Ovary (tissue), 9 donors: Measurements from ENCODE around the gene OTOP2. TPM values are rescaled to one million over a fixed set of nuclear protein-coding genes. Genes with fewer than 3 reads are reported as not detected.
"Not testable (repeated sequence)": the region's sequence is repeated elsewhere in the genome, so short reads cannot be mapped to it uniquely, and the experiment has no call there.

Experiments
- DNase-seq, 5 donors: peaks; one replicate each; pipeline ENCODE4 v3.0.0-alpha.2; 2019 to 2020
- H3K27ac ChIP-seq, 2 donors: fragments of 200-600 bp; one replicate each; pipeline versions ENCODE4 v1.5.1 to v1.8.0; 2019 to 2022
- H3K27me3 ChIP-seq: fragments of 200-600 bp; one replicate; pipeline ENCODE4 v1.8.0; 2022
- H3K36me3 ChIP-seq: fragments of 200-600 bp; sonication (generic); one replicate; pipeline ENCODE4 v1.5.1; 2019
- H3K4me1 ChIP-seq: one replicate; pipeline ENCODE4 v1.8.1; 2013; ENCODE audit warnings: mild to moderate bottlenecking, moderate library complexity; ENCODE audit not compliant: insufficient read depth
- H3K4me3 ChIP-seq: fragments of 200-600 bp; sonication (generic); one replicate; pipeline ENCODE4 v1.5.1; 2017
- H3K9me3 ChIP-seq, 2 donors: fragments of 200-600 bp in 1 of 2; sonication (generic) in 1 of 2; one replicate each; pipeline versions ENCODE4 v1.5.1 to v1.8.1; 2013 to 2019; ENCODE audit warnings: mild to moderate bottlenecking in 1 of 2, moderate library complexity in 1 of 2
- EP300 ChIP-seq: sonication (generic); formaldehyde crosslinking; IDR thresholded peaks from one replicate; pipeline ENCODE4 v1.6.1; 2017; ENCODE audit warnings: antibody characterized with exemption
- POLR2A ChIP-seq: fragments of 450-650 bp; IDR thresholded peaks from one replicate; pipeline ENCODE4 v1.6.1; 2017; ENCODE audit warnings: antibody characterized with exemption, mild to moderate bottlenecking, moderate library complexity
- WGBS, 3 donors: extraction: QIAGEN DNeasy Blood & Tissue Kit in 1 of 3; methylation state at CpG; one replicate each; pipeline versions ENCODE4 v1.1.5 to v1.1.7; 2013 to 2017; 5-methylcytosine and 5-hydroxymethylcytosine counted together
- intact Hi-C, 4 donors: fragments of 100-400 bp; cut with DNase I; formaldehyde crosslinking; loops; one replicate each; pipeline versions ENCODE4 v1.11.0 to v1.15.1; 2022 to 2023
- polyA plus RNA-seq, 2 donors: library from polyadenylated mRNA; stranded (reverse); fragments of 200-250 nt in 1 of 2; fragments of 350-450 nt in 1 of 2; fragmentation: Illumina TruSeq in 1 of 2; extraction: RNeasy Lipid Tissue Mini Kit (QIAGEN cat#74804) in 1 of 2; gene quantifications; one replicate each; pipeline ENCODE4 v1.2.3, GENCODE V29; 2013 to 2014
- total RNA-seq, 7 donors: library from RNA; depleted of rRNA in 2 of 7; stranded (reverse); fragments of >200 nt in 2 of 7; fragmentation: NEBNext Ultra II Directional in 3 of 7; extraction: Animal tissue kit (Norgen Biotek cat#: 25700) in 3 of 7; gene quantifications; one replicate each; pipeline versions ENCODE4 v1.1.0 to v1.2.4, GENCODE V29; 2016 to 2023
- TF ChIP-seq, protein P1 (sequence below), 3 donors: fragments of 450-650 bp in 2 of 3; fragments of 200-600 bp in 1 of 3; IDR thresholded peaks; one replicate each; pipeline versions ENCODE4 v1.5.1 to v1.8.0; 2016 to 2022; ENCODE audit warnings: antibody characterized with exemption in 3 of 3, mild to moderate bottlenecking in 1 of 3
- donor health status: DM: no; HTN: no; CAD: no; lungs with moderate emphysema.
- donor health status: DM: no; HTN: no; CAD: no.
- donor health status: Bipolar disorder and iron deficiency.
- donor health status: DM: yes; HTN: yes; CAD: no.
- donor health status: DM: no; HTN: no; CAD: no.
- donor health status: DM: yes; HTN: yes; CAD: no.

OTOP2 gene
- total and polyA plus RNA-seq, 9 donors: not detected

DNA sequence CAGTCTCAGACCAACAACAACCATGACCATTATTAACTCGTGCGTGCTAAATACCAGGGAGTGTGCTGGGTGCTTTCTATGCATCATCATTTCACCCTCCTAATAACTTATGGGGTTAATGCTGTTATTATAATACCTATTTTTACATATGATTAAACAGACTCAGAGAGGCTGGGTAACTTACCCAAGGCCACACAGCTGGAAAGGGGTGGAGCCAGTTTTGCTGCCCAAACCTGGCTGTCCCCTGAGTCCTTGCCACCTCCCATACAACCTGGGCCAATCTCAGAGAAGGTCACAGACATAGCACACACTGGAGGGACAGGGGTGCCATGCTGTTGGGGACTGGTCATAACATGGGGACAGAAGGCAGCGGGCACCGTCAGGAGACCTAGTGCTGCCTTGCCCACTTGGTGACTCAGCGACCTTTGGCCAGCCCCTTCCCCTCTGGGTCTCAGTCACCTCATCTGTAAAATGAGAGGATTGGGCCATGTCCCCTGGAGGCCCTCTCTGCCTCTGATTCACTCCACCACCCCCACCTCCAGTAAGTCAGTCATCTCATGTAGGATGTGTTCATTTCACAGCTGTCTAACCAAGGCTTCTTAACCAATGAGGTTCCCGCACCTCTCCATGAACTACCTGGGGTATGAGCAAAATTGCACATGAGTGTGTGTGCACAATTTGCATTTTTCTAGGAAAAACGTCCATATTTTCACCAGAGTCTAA lies 19.2 kb upstream of the OTOP2 start:
- Histone ChIP-seq H3K4me1 (no peaks in the 10 kb centered on the region), H3K9me3 (no peaks in the 10 kb centered on the region), H3K27me3 (no peaks in the 10 kb centered on the region), H3K4me3 (no peak overlapping the region), H3K36me3 (no peaks in the 10 kb centered on the region), H3K27ac (no peak overlapping the region)
- TF ChIP-seq EP300 (no peak), POLR2A (no peak)
- TF ChIP-seq, protein P1, sequence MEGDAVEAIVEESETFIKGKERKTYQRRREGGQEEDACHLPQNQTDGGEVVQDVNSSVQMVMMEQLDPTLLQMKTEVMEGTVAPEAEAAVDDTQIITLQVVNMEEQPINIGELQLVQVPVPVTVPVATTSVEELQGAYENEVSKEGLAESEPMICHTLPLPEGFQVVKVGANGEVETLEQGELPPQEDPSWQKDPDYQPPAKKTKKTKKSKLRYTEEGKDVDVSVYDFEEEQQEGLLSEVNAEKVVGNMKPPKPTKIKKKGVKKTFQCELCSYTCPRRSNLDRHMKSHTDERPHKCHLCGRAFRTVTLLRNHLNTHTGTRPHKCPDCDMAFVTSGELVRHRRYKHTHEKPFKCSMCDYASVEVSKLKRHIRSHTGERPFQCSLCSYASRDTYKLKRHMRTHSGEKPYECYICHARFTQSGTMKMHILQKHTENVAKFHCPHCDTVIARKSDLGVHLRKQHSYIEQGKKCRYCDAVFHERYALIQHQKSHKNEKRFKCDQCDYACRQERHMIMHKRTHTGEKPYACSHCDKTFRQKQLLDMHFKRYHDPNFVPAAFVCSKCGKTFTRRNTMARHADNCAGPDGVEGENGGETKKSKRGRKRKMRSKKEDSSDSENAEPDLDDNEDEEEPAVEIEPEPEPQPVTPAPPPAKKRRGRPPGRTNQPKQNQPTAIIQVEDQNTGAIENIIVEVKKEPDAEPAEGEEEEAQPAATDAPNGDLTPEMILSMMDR (IDR thresholded peaks at IDR 0.05): no peak
- intact Hi-C loops: no loop called here
- WGBS, 3 donors: 70 to 74% (median 73%) methylated on average over 7 of the region's 7 CpGs
- no peak for DNase-seq

DNA sequence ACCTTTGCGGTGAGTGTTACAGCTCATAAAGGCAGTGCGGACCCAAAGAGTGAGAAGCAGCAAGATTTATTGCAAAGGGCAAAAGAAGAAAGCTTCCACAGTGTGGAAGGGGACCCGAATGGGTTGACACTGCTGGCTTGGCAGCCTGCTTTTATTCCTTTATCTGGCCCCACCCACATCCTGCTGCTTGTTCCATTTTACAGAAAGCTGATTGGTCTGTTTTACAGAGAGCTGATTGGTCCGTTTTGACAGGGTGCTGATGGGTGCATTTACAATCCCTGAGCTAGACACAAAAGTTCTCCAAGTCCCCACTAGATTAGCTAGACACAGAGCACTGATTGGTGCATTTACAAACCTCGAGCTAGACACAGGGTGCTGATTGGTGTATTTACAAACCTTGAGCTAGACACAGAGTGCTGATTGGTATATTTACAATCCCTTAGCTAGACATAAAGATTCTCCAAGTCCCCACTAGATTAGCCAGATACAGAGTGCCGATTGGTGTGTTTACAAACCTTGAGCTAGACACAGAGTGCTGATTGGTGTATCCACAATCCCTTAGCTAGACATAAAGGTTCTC lies 17.8 kb upstream of the OTOP2 start:
- H3K4me3 ChIP-seq, intact Hi-C loops, H3K36me3 ChIP-seq, H3K4me1 ChIP-seq, H3K27me3 ChIP-seq, DNase-seq, H3K27ac ChIP-seq, H3K9me3 ChIP-seq: not testable (repeated sequence)
- 56 to 61% (median 58%) methylated on average over 6 of the region's 6 CpGs for WGBS, 3 donors

GRCh38 chr17:74907012-74907411 lies 17.1 kb upstream of the OTOP2 start:
- TF ChIP-seq, protein P1 (IDR thresholded peaks at IDR 0.05): no peak
- TF ChIP-seq POLR2A: no peak
- no peak for TF ChIP-seq EP300
- H3K36me3 ChIP-seq: no peaks in the 10 kb centered on the region
- H3K9me3 ChIP-seq: no peaks in the 10 kb centered on the region
- H3K4me3 ChIP-seq: no peak overlapping the region
- DNase-seq: no peak
- no peak overlapping the region for H3K27ac ChIP-seq
- H3K4me1 ChIP-seq: no peaks in the 10 kb centered on the region
- WGBS, 3 donors: 93 to 96% (median 95%) methylated on average over 22 to 34 of the region's 34 CpGs
- H3K27me3 ChIP-seq: no peaks in the 10 kb centered on the region
- intact Hi-C loops: no loop called here

- H3K9me3 ChIP-seq, H3K4me1 ChIP-seq, H3K4me3 ChIP-seq, H3K36me3 ChIP-seq, H3K27me3 ChIP-seq, DNase-seq, H3K27ac ChIP-seq, intact Hi-C loops: not testable (repeated sequence)
- WGBS, 3 donors: 65 to 73% (median 70%) methylated on average over 4 of the region's 4 CpGs
Measured at GRCh38 chr17:74909097-74909496, 15.0 kb upstream of the OTOP2 start.

GRCh38 chr17:74911423-74911822 lies 12.7 kb upstream of the OTOP2 start:
- not testable (repeated sequence) for DNase-seq
- WGBS, 3 donors: 63 to 72% (median 68%) methylated on average over 8 of the region's 8 CpGs

DNA sequence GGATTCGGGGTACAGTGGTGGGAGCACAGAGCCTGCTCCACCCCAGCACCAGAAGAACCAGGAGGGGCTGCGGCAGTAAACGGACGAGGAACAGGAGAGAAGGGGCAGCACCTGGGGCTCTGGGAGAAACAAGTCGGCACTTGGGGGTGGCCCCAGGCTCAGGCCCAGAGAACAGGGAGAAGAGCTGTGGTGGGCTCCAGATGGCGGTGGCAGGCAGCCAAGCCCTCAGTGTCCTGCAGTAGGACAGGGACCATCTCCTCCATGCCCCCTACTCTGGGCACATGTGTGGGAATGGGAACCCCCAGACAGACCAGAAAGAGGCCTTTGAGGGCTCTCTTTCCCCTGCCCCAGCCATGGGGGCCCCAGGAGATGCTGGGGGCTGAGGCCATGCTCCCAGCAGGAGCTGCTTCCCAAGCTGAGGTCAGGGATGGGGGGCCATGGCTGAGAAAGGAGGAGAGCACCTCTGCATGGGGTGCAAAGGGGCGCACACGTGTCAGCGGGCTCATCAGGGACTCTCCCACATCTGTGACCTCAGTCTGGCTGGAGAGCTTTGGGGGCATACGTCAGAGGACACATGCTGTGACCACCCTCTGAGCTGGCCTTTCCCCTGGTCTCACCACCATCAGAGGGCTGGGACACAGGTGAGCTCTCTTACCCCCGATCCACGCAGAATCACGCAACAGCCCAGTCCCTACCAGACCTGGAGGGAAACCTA lies 7.8 kb upstream of the OTOP2 start:
- H3K9me3 ChIP-seq: no peaks in the 10 kb centered on the region
- no peaks in the 10 kb centered on the region for H3K4me1 ChIP-seq
- no peak overlapping the region for H3K27ac ChIP-seq
- H3K27me3 ChIP-seq: no peaks in the 10 kb centered on the region
- WGBS, 3 donors: 81 to 87% (median 84%) methylated on average over 13 of the region's 13 CpGs
- H3K4me3 ChIP-seq: no peak overlapping the region
- intact Hi-C loops: no loop called here
- no peaks in the 10 kb centered on the region for H3K36me3 ChIP-seq
- TF ChIP-seq, protein P1 (IDR thresholded peaks at IDR 0.05): no peak
- no peak for TF ChIP-seq POLR2A
- no peak for TF ChIP-seq EP300
- DNase-seq: no peak

More at GRCh38 chr17:74911423-74911822, 12.7 kb upstream of the OTOP2 start:
- intact Hi-C loops, H3K4me1 ChIP-seq, H3K9me3 ChIP-seq, H3K27ac ChIP-seq, H3K4me3 ChIP-seq, H3K27me3 ChIP-seq, H3K36me3 ChIP-seq: not testable (repeated sequence)
